ENCODE measurements around the gene RBP3.

DNA sequence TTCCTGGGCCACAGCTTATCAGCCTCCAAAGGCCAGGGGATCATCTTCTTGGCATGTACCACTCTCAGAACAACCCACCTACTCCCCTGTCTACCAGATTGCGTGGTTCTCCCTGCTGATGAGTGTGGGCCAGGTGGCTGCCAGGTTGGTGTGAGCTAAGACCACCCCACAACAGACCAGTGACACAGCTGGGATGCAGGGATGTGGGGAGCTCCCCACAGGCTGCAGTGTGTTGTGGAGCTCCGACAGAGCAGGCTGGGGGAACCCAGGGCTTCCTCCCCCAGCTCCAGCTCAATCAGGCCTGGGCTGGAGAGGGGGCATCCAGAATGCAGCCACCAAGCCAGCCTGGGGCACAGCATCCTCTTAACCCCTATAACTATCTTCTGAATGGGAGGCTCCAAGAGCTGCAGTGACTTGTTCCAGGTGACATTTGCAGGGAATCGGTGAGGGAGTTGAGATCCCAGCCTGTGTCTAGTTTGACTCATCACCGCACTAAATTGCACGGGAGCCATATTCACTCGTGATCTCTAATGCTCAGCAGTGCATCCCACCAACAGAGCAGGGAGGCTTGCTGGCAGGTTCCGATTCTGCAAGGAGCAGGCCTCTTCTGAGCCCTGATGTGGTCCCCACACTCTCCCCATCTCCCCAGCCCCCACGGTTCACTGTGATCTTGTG is 26.5 kb upstream of the RBP3 start:
- TF ChIP-seq, protein P1, sequence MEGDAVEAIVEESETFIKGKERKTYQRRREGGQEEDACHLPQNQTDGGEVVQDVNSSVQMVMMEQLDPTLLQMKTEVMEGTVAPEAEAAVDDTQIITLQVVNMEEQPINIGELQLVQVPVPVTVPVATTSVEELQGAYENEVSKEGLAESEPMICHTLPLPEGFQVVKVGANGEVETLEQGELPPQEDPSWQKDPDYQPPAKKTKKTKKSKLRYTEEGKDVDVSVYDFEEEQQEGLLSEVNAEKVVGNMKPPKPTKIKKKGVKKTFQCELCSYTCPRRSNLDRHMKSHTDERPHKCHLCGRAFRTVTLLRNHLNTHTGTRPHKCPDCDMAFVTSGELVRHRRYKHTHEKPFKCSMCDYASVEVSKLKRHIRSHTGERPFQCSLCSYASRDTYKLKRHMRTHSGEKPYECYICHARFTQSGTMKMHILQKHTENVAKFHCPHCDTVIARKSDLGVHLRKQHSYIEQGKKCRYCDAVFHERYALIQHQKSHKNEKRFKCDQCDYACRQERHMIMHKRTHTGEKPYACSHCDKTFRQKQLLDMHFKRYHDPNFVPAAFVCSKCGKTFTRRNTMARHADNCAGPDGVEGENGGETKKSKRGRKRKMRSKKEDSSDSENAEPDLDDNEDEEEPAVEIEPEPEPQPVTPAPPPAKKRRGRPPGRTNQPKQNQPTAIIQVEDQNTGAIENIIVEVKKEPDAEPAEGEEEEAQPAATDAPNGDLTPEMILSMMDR (IDR thresholded peaks at IDR 0.05 in 4 of 5, conservative IDR thresholded peaks at IDR 0.05 in 1 of 5), result no peak
- TF ChIP-seq POLR2A (IDR thresholded peaks at IDR 0.05), result no peak

Measured in gastrocnemius medialis (tissue), 4 donors.